Vagina (tissue), 2 donors: ENCODE data around the gene RPL18.

Source experiments
- CTCF ChIP-seq, 3 experiments: fragments of 450-650 bp in 2 of 3; fragments of 200-600 bp in 1 of 3; sonication (generic) in 1 of 3; IDR thresholded peaks; one replicate each; pipeline ENCODE4 v1.5.1; 2017 to 2019; ENCODE audit warnings: antibody characterized with exemption in 3 of 3, mild to moderate bottlenecking in 2 of 3, moderate library complexity in 2 of 3
- POLR2A ChIP-seq, 2 donors: fragments of 450-650 bp; IDR thresholded peaks; one replicate each; pipeline ENCODE4 v1.6.1; 2017; ENCODE audit warnings: antibody characterized with exemption in 2 of 2, mild to moderate bottlenecking in 2 of 2, moderate library complexity in 2 of 2

- TF ChIP-seq CTCF (IDR thresholded peaks at IDR 0.05) (peak; percentile 77 to 86 (median 82)), POLR2A (IDR thresholded peaks at IDR 0.05) (peak in 1 of 2 donors; percentile 39)
Measured at GRCh38 chr19:48646001-48646721, 27.2 kb upstream of the RPL18 start, which contains the start of gene CA11.
